22Rv1 (cell line): ENCODE results near the gene COL9A3.

Experiments
- ZFX ChIP-seq: fragments of 450-650 bp; IDR thresholded peaks from 2 replicates; pipeline ENCODE4 v1.6.1; 2017; ENCODE audit warnings: antibody characterized with exemption, borderline replicate concordance
- TF ChIP-seq, protein P1 (sequence below): fragments of 450-650 bp; IDR thresholded peaks from 2 replicates; pipeline ENCODE4 v1.5.1; 2017; ENCODE audit warnings: mild to moderate bottlenecking

DNA sequence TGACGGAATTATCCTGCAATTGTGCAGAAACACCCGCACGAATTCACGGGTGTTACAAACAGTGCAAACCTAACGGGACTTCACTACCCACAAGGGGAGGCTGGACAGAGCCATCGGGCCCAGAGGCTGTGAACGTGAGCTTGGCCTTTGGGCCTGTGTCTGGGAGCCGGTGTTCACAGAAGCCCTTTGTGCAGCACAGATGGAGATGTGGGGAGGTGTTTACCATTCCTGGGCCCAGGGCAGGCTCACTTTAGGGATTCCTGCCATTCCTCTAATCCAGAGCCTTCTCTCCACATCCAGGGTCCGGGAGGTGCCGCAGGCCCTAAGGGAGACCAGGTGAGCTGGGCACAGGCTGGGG, 15.0 kb downstream of the COL9A3 start:
- TF ChIP-seq, protein P1, sequence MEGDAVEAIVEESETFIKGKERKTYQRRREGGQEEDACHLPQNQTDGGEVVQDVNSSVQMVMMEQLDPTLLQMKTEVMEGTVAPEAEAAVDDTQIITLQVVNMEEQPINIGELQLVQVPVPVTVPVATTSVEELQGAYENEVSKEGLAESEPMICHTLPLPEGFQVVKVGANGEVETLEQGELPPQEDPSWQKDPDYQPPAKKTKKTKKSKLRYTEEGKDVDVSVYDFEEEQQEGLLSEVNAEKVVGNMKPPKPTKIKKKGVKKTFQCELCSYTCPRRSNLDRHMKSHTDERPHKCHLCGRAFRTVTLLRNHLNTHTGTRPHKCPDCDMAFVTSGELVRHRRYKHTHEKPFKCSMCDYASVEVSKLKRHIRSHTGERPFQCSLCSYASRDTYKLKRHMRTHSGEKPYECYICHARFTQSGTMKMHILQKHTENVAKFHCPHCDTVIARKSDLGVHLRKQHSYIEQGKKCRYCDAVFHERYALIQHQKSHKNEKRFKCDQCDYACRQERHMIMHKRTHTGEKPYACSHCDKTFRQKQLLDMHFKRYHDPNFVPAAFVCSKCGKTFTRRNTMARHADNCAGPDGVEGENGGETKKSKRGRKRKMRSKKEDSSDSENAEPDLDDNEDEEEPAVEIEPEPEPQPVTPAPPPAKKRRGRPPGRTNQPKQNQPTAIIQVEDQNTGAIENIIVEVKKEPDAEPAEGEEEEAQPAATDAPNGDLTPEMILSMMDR: no peak
- no peak for TF ChIP-seq ZFX
